Peyer's patch (tissue), 4 donors: ENCODE data around the gene ECPAS.

Experiments used
- CTCF ChIP-seq, 6 experiments: fragments of 450-650 bp in 4 of 6; fragments of 200-600 bp in 2 of 6; sonication (generic) in 1 of 6; IDR thresholded peaks; one replicate each; pipeline ENCODE4 v1.5.1; 2017 to 2019; ENCODE audit warnings: antibody characterized with exemption in 6 of 6, mild to moderate bottlenecking in 3 of 6, moderate library complexity in 1 of 6
- POLR2A ChIP-seq, 2 donors: fragments of 450-650 bp; IDR thresholded peaks; one replicate each; pipeline ENCODE4 v1.5.1; 2017; ENCODE audit warnings: antibody characterized with exemption in 2 of 2, mild to moderate bottlenecking in 2 of 2, moderate library complexity in 2 of 2

- TF ChIP-seq CTCF (IDR thresholded peaks at IDR 0.05) = no peak
- TF ChIP-seq POLR2A (IDR thresholded peaks at IDR 0.05) = no peak
Measured at GRCh38 chr9:111414406-111414805, 69.8 kb downstream of the ECPAS start.
